HCT116 (cell line): ENCODE results near the gene MTHFD2L. TPM values are rescaled to one million over a fixed set of nuclear protein-coding genes. Genes with fewer than 3 reads are reported as not detected.

ENCODE experiments used
- ATAC-seq: fragments of 200-7000 bp; cut with Tn5 transposase; 2 replicates; pipeline ENCODE4 v1.9.1; 2020; ENCODE audit warnings: mild to moderate bottlenecking, moderate library complexity
- BruUV-seq: library from RNA; stranded (reverse); fragments of 400-500 nt; replicated peaks from 2 replicates; lab custom pipeline; 2021; lab: Mats Ljungman, UMichigan
- CTCF ChIA-PET: fragments of 300-600 bp; sonication (Branson Sonifier 250); formaldehyde crosslinking; loops from one replicate; lab custom pipeline; 2021; ENCODE audit warnings: antibody characterized with exemption; lab: Charles Lee
- POLR2A ChIA-PET: fragments of 300-600, 350-600 bp; sonication (Branson Sonifier 250); formaldehyde crosslinking; loops from one replicate; lab custom pipeline; 2021; ENCODE audit warnings: antibody characterized with exemption; lab: Charles Lee
- RAD21 ChIA-PET, 2 experiments: fragments of 300-600 bp; sonication (Branson Sonifier 250); formaldehyde crosslinking; loops; one replicate each; lab custom pipeline; 2023; ENCODE audit warnings: low total read pairs in 2 of 2; ENCODE audit not compliant: uncharacterized antibody in 2 of 2, unreplicated experiment in 2 of 2, low non-redundant PET in 1 of 2; lab: Charles Lee
- DNase-seq: peaks from one replicate; pipeline ENCODE4 v3.0.0-alpha.2; 2010; ENCODE audit warnings: low read depth, low spot score
- H2AFZ ChIP-seq: fragments of 200-600 bp; shearing (Covaris generic), sonication (generic); 2 replicates; pipeline ENCODE4 v1.6.1; 2017; ENCODE audit warnings: low read depth, mixed run types, mixed read lengths, antibody characterized with exemption, low read length; ENCODE audit not compliant: poor library complexity, severe bottlenecking
- H3K27ac ChIP-seq: 2 replicates; pipeline ENCODE4 v1.5.1; 2012; ENCODE audit warnings: low read depth, low read length
- H3K27me3 ChIP-seq: fragments of 200-600 bp; sonication (generic); 2 replicates; pipeline ENCODE4 v1.6.1; 2016; ENCODE audit warnings: mixed run types, low read length, mixed read lengths; ENCODE audit not compliant: insufficient read depth
- H3K36me3 ChIP-seq, 2 experiments: fragments of 200-500 bp in 1 of 2; fragments of 200-600 bp in 1 of 2; sonication (Bioruptor generic) in 1 of 2; sonication (generic) in 1 of 2; 2 replicates each; pipeline versions ENCODE4 v1.5.1 to v1.6.1; 2014 to 2016; ENCODE audit warnings: low read length in 2 of 2, inconsistent platforms in 1 of 2, mixed read lengths in 1 of 2, mixed run types in 1 of 2; ENCODE audit not compliant: insufficient read depth in 2 of 2, control insufficient read depth in 1 of 2
- H3K4me1 ChIP-seq, 2 experiments: fragments of 200-600 bp in 1 of 2; sonication (generic) in 1 of 2; 2 replicates each; pipeline versions ENCODE4 v1.5.1 to v1.6.1; 2012 to 2017; ENCODE audit warnings: low read length in 2 of 2, inconsistent platforms in 1 of 2, mild to moderate bottlenecking in 1 of 2, mixed read lengths in 1 of 2, mixed run types in 1 of 2, moderate library complexity in 1 of 2; ENCODE audit not compliant: insufficient read depth in 2 of 2, control insufficient read depth in 1 of 2
- H3K4me2 ChIP-seq: fragments of 200-600 bp; sonication (generic); 2 replicates; pipeline ENCODE4 v1.6.1; 2017; ENCODE audit warnings: mixed run types, low read length, mixed read lengths
- H3K4me3 ChIP-seq, 2 experiments: fragments of 200-600 bp in 1 of 2; sonication (generic) in 1 of 2; replicated peaks in 1 of 2; 2 replicates each; pipeline ENCODE4 v1.5.1; 2011 to 2016; ENCODE audit warnings: low read length in 2 of 2, control low read depth in 1 of 2, low read depth in 1 of 2, mild to moderate bottlenecking in 1 of 2, mixed read lengths in 1 of 2, mixed run types in 1 of 2
- H3K79me2 ChIP-seq: fragments of 200-600 bp; sonication (generic); 2 replicates; pipeline ENCODE4 v1.6.1; 2017; ENCODE audit warnings: mild to moderate bottlenecking, mixed run types, low read length, moderate library complexity, mixed read lengths; ENCODE audit not compliant: insufficient read depth
- H3K9ac ChIP-seq: fragments of 200-600 bp; sonication (generic); 2 replicates; pipeline ENCODE4 v1.6.1; 2016; ENCODE audit warnings: low read length, mixed read lengths
- H3K9me2 ChIP-seq: fragments of 200-600 bp; sonication (generic), shearing (Covaris generic); 2 replicates; pipeline ENCODE4 v1.6.1; 2017; ENCODE audit warnings: mixed run types, mild to moderate bottlenecking, moderate library complexity; ENCODE audit not compliant: insufficient read depth
- H3K9me3 ChIP-seq, 2 experiments: fragments of 200-500 bp in 1 of 2; fragments of 200-600 bp in 1 of 2; sonication (Bioruptor generic) in 1 of 2; sonication (generic) in 1 of 2; 2 replicates each; pipeline ENCODE4 v1.6.1; 2014 to 2017; ENCODE audit warnings: low read length in 2 of 2, mixed read lengths in 2 of 2, inconsistent platforms in 1 of 2, low read depth in 1 of 2, mild to moderate bottlenecking in 1 of 2, mixed run types in 1 of 2, moderate library complexity in 1 of 2; ENCODE audit not compliant: control insufficient read depth in 1 of 2, insufficient read depth in 1 of 2
- H4K20me1 ChIP-seq: fragments of 200-600 bp; sonication (generic), shearing (Covaris generic); 2 replicates; pipeline ENCODE4 v1.6.1; 2017; ENCODE audit warnings: mixed run types, mild to moderate bottlenecking, moderate library complexity; ENCODE audit not compliant: insufficient read depth
- CBX3 ChIP-seq: IDR thresholded peaks from 2 replicates; pipeline ENCODE4 v1.6.1; 2012; ENCODE audit warnings: low read depth
- CTCF ChIP-seq, 3 experiments: fragments of 200-600 bp in 1 of 3; sonication (generic) in 1 of 3; IDR thresholded peaks in 2 of 3; conservative IDR thresholded peaks in 1 of 3; 2 replicates each; pipeline ENCODE4 v1.5.1; 2012 to 2017; ENCODE audit warnings: low read depth in 2 of 3, low read length in 2 of 3, antibody characterized with exemption in 1 of 3, borderline replicate concordance in 1 of 3, control low read depth in 1 of 3, mild to moderate bottlenecking in 1 of 3, mixed read lengths in 1 of 3, mixed run types in 1 of 3, moderate library complexity in 1 of 3; ENCODE audit not compliant: insufficient read depth in 1 of 3
- ELF1 ChIP-seq: IDR thresholded peaks from 2 replicates; pipeline ENCODE4 v1.6.1; 2012; ENCODE audit warnings: low read depth, borderline replicate concordance
- FOSL1 ChIP-seq: IDR thresholded peaks from 2 replicates; pipeline ENCODE4 v1.6.1; 2012; ENCODE audit warnings: low read depth
- POLR2AphosphoS5 ChIP-seq: IDR thresholded peaks from 2 replicates; pipeline ENCODE4 v1.6.1; 2011; ENCODE audit warnings: mild to moderate bottlenecking, low read depth, low read length, moderate library complexity
- RAD21 ChIP-seq: IDR thresholded peaks from 2 replicates; pipeline ENCODE4 v1.6.1; 2012; ENCODE audit warnings: low read depth, mild to moderate bottlenecking
- SIN3A ChIP-seq: IDR thresholded peaks from 2 replicates; pipeline ENCODE4 v1.6.1; 2012; ENCODE audit warnings: low read depth
- SRF ChIP-seq: IDR thresholded peaks from 2 replicates; pipeline ENCODE4 v1.6.1; 2012; ENCODE audit warnings: low read depth
- YY1 ChIP-seq: IDR thresholded peaks from 2 replicates; pipeline ENCODE4 v1.6.1; 2011; ENCODE audit warnings: low read length, low read depth, moderate library complexity, mild to moderate bottlenecking; ENCODE audit not compliant: insufficient replicate concordance; ENCODE audit errors: extremely low read depth
- intact Hi-C: fragments of 100-400 bp; cut with micrococcal nuclease; formaldehyde crosslinking; loops from 2 replicates; pipeline ENCODE4 v1.10.0; 2022
- total RNA-seq: library from RNA; stranded (reverse); gene quantifications from one replicate; pipeline ENCODE4 v1.2.1, GENCODE V29; 2021; ENCODE audit not compliant: unreplicated experiment
- TF ChIP-seq, protein P1 (sequence below): IDR thresholded peaks from 2 replicates; pipeline ENCODE4 v1.6.1; 2012

Gene MTHFD2L
- total RNA-seq, 1 experiment from 2014 or later = 15.0 TPM

DNA sequence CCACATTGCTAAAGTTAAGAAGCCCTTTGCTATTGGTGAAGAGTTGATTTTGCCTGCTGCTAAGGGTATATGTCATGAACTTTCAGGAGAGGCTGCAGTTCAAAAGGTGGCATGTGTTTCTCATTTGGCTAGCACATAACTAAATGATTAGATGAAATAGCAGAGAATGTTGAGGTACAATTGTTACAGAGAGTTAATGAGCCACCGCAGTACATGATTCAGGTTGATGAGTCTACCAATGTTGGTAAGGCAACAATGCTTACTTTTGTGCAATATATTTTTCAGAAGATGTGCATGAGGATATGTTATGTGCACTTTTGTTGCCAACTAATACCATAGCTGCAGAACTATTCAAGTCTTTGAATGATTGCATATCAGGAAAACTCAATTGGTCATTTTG lies 37.8 kb upstream of the MTHFD2L start:
- Histone ChIP-seq H3K4me3 (no peak overlapping the region), H2AFZ (no peak overlapping the region), H3K9me3 (no peaks in the 10 kb centered on the region), H4K20me1 (no peaks in the 10 kb centered on the region), H3K4me2 (no peak overlapping the region), H3K79me2 (no peaks in the 10 kb centered on the region), H3K9ac (no peak overlapping the region), H3K36me3 (no peaks in the 10 kb centered on the region), H3K4me1 (peaks cover 8 to 15% of the 10 kb centered on the region in 2 experiments; a peak in 3 of 4 replicates), H3K9me2 (no peaks in the 10 kb centered on the region), H3K27ac (no peak overlapping the region), H3K27me3 (no peaks in the 10 kb centered on the region)
- no TSS peak for BruUV-seq
- TF ChIP-seq RAD21 (no peak), POLR2AphosphoS5 (no peak), SRF (no peak), ELF1 (no peak), CBX3 (no peak), YY1 (no peak), FOSL1 (no peak), CTCF (IDR thresholded peaks at IDR 0.05 in 2 of 3, conservative IDR thresholded peaks at IDR 0.05 in 1 of 3; ENCODE audit: borderline replicate concordance in 1 of 3, insufficient read depth in 1 of 3, low read depth in 2 of 3, low read length in 2 of 3) (no peak), SIN3A (no peak)
- TF ChIP-seq, protein P1, sequence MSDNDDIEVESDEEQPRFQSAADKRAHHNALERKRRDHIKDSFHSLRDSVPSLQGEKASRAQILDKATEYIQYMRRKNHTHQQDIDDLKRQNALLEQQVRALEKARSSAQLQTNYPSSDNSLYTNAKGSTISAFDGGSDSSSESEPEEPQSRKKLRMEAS = no peak
- CTCF ChIA-PET = no interaction called here
- RAD21 ChIA-PET = no interaction called here
- POLR2A ChIA-PET = no interaction called here
- DNase-seq = no peak
- intact Hi-C loops = no loop called here
- ATAC-seq = no peak
